Measurements from ENCODE around the gene CHEK2.

CHEK2 gene

DNA sequence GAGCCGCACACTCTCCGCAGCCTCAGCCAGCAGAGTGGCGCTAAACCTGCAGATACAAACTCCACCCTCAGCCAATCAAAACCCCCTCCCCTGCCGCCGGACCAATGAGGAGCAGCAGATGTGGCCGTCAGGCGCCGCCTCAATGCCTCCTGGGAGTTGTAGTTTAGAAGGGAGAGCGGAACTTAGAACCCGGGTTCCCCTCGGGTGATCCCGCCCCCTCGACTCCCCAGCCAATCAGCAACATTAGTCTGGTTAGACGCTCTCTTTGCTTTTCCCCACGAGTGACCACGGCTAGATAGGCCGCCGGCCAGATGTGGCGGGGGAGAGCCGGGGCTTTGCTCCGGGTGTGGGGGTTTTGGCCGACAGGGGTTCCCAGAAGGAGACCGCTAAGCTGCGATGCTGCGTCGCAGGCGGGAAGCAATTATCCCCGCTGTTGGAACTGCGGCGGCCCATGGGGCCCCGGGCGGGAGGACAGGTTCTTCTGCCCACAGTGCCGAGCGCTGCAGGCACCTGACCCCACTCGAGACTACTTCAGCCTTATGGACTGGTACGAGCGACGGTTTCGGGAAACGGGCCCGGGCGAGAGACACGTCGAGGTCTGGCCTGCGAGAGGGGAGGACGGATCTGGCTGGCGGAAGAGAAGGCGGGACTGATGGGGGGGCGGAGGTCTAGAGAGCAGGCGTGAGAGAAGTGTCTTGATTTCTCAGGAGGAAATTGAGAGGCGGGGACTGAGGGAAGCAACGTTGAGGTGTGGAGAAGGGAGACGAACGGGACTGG, at the start of gene CHEK2, which contains the start of gene HSCB:
CHEK2 (minus strand) TSS at position 36 of the 777 bp plus-strand sequence. CDS start 7,099 bp downstream, outside the sequence.
HSCB (plus strand) TSS at position 255 of the 777 bp plus-strand sequence; CDS start at position 312, 57 bp downstream.
- Histone ChIP-seq H3K4me1 (ENCODE audit: control insufficient read depth, low read depth, low read length) (peaks cover 3% of the 10 kb centered on the region), H3K4me3 (ENCODE audit: low read length) (peak within 1 kb of the TSS; percentile 86), H3K27me3 (ENCODE audit: control insufficient read depth, insufficient read depth, low read length) (no peaks in the 10 kb centered on the region), H3K27ac (ENCODE audit: low read length) (peak within 1 kb of the TSS; percentile 64), H3K9ac (ENCODE audit: low read length) (peak within 1 kb of the TSS; percentile 83), H3K36me3 (ENCODE audit: control insufficient read depth, low read depth, low read length) (peaks cover 31% of the 10 kb centered on the region), H3K9me3 (ENCODE audit: control insufficient read depth, low read depth, low read length) (no peaks in the 10 kb centered on the region)

- Histone ChIP-seq H3K4me3 (ENCODE audit: low read length) (no peak overlapping the region), H3K4me1 (ENCODE audit: control insufficient read depth, low read depth, low read length) (no peaks in the 10 kb centered on the region), H3K9me3 (ENCODE audit: control insufficient read depth, low read depth, low read length) (no peaks in the 10 kb centered on the region), H3K27ac (ENCODE audit: low read length) (no peak overlapping the region), H3K36me3 (ENCODE audit: control insufficient read depth, low read depth, low read length) (peaks cover 39% of the 10 kb centered on the region), H3K9ac (ENCODE audit: low read length) (no peak overlapping the region), H3K27me3 (ENCODE audit: control insufficient read depth, insufficient read depth, low read length) (no peaks in the 10 kb centered on the region)
These were observed 49.5 kb upstream of the CHEK2 start for GRCh38 chr22:28791124-28791523.

DNA sequence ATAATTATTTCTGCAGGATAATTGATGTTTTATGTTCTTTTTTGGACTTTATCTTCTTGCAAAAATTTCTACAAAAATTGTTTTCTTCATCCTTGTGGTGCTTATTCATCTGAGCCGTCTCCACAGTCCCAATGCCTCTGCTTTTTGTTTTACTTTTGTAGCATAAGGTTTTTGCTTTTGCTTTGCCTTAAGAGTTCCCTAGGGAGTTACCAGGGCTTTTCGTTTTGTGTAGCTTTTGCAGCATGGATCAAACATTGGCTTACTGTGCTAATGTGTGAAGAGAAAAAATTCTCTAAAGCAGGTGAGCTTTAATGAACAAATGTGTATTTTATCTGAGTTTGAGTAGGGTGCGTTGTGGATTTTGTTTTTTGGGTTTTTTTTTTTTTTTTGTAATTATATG, 47.0 kb upstream of the CHEK2 start:
- Histone ChIP-seq H3K4me1 (ENCODE audit: control insufficient read depth, low read depth, low read length) (no peaks in the 10 kb centered on the region), H3K9me3 (ENCODE audit: control insufficient read depth, low read depth, low read length) (no peaks in the 10 kb centered on the region), H3K36me3 (ENCODE audit: control insufficient read depth, low read depth, low read length) (peaks cover 38% of the 10 kb centered on the region), H3K27me3 (ENCODE audit: control insufficient read depth, insufficient read depth, low read length) (no peaks in the 10 kb centered on the region), H3K27ac (ENCODE audit: low read length) (no peak overlapping the region), H3K9ac (ENCODE audit: low read length) (no peak overlapping the region), H3K4me3 (ENCODE audit: low read length) (no peak overlapping the region)

GRCh38 chr22:28783786-28784671, 42.4 kb upstream of the CHEK2 start:
- H3K4me3 ChIP-seq (ENCODE audit: low read length), result no peak overlapping the region
- no peaks in the 10 kb centered on the region for H3K4me1 ChIP-seq (ENCODE audit: control insufficient read depth, low read depth, low read length)
- no peak overlapping the region for H3K9ac ChIP-seq (ENCODE audit: low read length)
- H3K27me3 ChIP-seq (ENCODE audit: control insufficient read depth, insufficient read depth, low read length), result no peaks in the 10 kb centered on the region
- H3K27ac ChIP-seq (ENCODE audit: low read length), result no peak overlapping the region
- H3K36me3 ChIP-seq (ENCODE audit: control insufficient read depth, low read depth, low read length), result peaks cover 56% of the 10 kb centered on the region
- no peaks in the 10 kb centered on the region for H3K9me3 ChIP-seq (ENCODE audit: control insufficient read depth, low read depth, low read length)

DNA sequence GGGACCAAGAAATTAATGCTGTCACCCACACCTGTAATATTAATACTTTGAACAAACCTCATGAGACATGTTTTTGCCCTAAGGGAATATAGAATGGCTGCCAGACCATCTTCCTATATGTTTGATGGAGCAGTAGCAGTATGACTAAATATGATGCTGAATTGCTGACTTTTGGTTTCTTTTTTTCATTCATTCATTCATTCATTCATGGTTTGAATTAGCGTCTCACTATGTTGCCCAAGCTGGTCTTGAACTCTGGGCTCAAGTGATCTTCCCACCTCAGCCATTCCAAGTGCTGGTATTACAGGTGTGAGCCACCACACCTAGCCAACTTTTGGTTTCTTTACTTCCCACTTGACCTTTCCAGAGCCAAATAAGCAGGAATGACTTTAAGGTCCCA, 38.7 kb upstream of the CHEK2 start:
- Histone ChIP-seq H3K36me3 (ENCODE audit: control insufficient read depth, low read depth, low read length) (peaks cover 39% of the 10 kb centered on the region), H3K27ac (ENCODE audit: low read length) (no peak overlapping the region), H3K9ac (ENCODE audit: low read length) (no peak overlapping the region), H3K9me3 (ENCODE audit: control insufficient read depth, low read depth, low read length) (no peaks in the 10 kb centered on the region), H3K4me3 (ENCODE audit: low read length) (no peak overlapping the region), H3K27me3 (ENCODE audit: control insufficient read depth, insufficient read depth, low read length) (no peaks in the 10 kb centered on the region), H3K4me1 (ENCODE audit: control insufficient read depth, low read depth, low read length) (no peaks in the 10 kb centered on the region)

GRCh38 chr22:28779833-28780232, 38.2 kb upstream of the CHEK2 start:
- peaks cover 34% of the 10 kb centered on the region for H3K36me3 ChIP-seq (ENCODE audit: control insufficient read depth, low read depth, low read length)
- H3K9me3 ChIP-seq (ENCODE audit: control insufficient read depth, low read depth, low read length), result no peaks in the 10 kb centered on the region
- H3K27ac ChIP-seq (ENCODE audit: low read length), result no peak overlapping the region
- no peaks in the 10 kb centered on the region for H3K27me3 ChIP-seq (ENCODE audit: control insufficient read depth, insufficient read depth, low read length)
- no peak overlapping the region for H3K9ac ChIP-seq (ENCODE audit: low read length)
- H3K4me3 ChIP-seq (ENCODE audit: low read length), result no peak overlapping the region
- H3K4me1 ChIP-seq (ENCODE audit: control insufficient read depth, low read depth, low read length), result no peaks in the 10 kb centered on the region

GRCh38 chr22:28774378-28774777, 32.8 kb upstream of the CHEK2 start:
- no peak overlapping the region for H3K9ac ChIP-seq (ENCODE audit: low read length)

GRCh38 chr22:28773461-28773867, 31.8 kb upstream of the CHEK2 start:
- Histone ChIP-seq H3K27me3 (ENCODE audit: control insufficient read depth, insufficient read depth, low read length) (no peaks in the 10 kb centered on the region), H3K9me3 (ENCODE audit: control insufficient read depth, low read depth, low read length) (peaks cover 3% of the 10 kb centered on the region), H3K36me3 (ENCODE audit: control insufficient read depth, low read depth, low read length) (peaks cover 5% of the 10 kb centered on the region), H3K27ac (ENCODE audit: low read length) (no peak overlapping the region), H3K9ac (ENCODE audit: low read length) (peak overlapping the region; percentile 63), H3K4me3 (ENCODE audit: low read length) (peak overlapping the region; percentile 89), H3K4me1 (ENCODE audit: control insufficient read depth, low read depth, low read length) (no peaks in the 10 kb centered on the region)

More at GRCh38 chr22:28774378-28774777, 32.8 kb upstream of the CHEK2 start:
- Histone ChIP-seq H3K27ac (ENCODE audit: low read length) (no peak overlapping the region), H3K9me3 (ENCODE audit: control insufficient read depth, low read depth, low read length) (no peaks in the 10 kb centered on the region), H3K4me3 (ENCODE audit: low read length) (no peak overlapping the region), H3K36me3 (ENCODE audit: control insufficient read depth, low read depth, low read length) (peaks cover 5% of the 10 kb centered on the region), H3K27me3 (ENCODE audit: control insufficient read depth, insufficient read depth, low read length) (no peaks in the 10 kb centered on the region), H3K4me1 (ENCODE audit: control insufficient read depth, low read depth, low read length) (no peaks in the 10 kb centered on the region)

DNA sequence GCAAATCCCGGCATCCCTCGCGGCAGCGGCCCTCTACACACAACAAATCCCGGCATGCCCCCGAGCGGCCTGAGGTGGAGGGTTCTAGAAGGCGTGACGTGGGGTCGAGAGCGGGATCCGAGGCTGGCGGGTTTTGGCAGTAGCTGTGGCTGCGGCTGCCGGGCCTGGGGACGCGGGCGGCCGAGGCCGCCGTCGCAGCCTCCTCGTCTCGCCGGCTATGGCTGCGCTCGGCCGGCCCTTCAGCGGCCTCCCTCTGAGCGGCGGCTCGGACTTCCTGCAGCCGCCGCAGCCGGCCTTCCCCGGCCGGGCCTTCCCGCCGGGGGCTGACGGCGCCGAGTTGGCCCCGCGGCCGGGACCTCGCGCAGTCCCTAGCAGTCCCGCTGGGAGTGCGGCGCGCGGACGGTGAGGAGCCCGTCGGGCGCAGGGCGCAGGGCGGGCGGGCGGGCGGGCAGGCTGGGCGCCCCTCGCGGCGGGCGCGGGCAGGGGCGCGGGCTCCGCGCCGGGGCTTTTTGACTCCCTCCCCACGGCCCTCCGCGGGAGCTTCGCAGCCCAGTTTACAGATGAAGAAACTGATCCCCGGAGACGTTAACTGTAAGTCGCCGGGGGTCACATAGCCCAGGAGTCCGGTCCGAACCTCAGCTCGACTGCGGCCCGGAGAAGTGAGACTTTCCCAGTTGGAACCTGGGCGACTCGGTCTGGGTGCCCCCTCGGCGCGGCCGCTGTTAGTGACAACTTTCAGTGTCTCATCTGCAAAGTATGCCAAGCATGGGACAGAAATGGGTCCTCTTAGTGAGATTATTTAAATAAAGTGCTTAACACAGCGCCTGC, 31.2 kb upstream of the CHEK2 start, which contains the start of gene CCDC117:
CCDC117 (plus strand) TSS at position 63 of the 828 bp plus-strand sequence; CDS start at position 218, 155 bp downstream.
- Histone ChIP-seq H3K27me3 (ENCODE audit: control insufficient read depth, insufficient read depth, low read length) (no peaks in the 10 kb centered on the region), H3K4me3 (ENCODE audit: low read length) (peak within 1 kb of the TSS; percentile 89), H3K4me1 (ENCODE audit: control insufficient read depth, low read depth, low read length) (no peaks in the 10 kb centered on the region), H3K9me3 (ENCODE audit: control insufficient read depth, low read depth, low read length) (peaks cover 3% of the 10 kb centered on the region), H3K27ac (ENCODE audit: low read length) (no peak within 1 kb of the TSS), H3K36me3 (ENCODE audit: control insufficient read depth, low read depth, low read length) (peaks cover 5% of the 10 kb centered on the region), H3K9ac (ENCODE audit: low read length) (peak within 1 kb of the TSS; percentile 79)

DNA sequence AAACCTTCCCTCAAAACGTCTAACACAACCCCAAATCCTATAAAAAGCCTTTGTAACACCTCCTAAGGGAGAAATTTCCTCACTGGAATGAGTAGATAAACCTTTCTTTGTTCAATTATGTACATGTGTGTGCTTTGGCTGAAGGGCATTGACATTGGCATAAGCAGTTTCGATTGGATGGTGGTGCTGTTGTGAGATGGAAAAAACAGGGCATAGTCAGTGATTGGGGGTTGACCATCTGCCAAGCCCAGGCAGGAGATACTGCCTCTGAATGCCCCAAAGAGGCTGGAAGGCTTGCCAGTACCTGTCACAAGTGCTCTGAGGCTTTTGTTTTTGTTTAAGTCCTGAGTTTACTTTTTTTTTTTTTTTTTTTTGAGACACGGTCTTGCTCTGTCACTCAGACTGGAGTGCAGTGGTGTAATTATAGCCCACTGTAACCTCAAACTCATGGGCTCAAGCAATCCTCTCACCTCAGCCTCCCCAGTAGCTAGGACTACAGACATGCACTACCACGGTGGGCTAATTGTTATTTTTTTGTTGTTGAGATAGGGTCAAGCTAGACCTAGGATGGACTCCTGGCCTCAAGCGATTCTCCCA, 29.7 kb upstream of the CHEK2 start:
- Histone ChIP-seq H3K36me3 (ENCODE audit: control insufficient read depth, low read depth, low read length) (peaks cover 5% of the 10 kb centered on the region), H3K27ac (ENCODE audit: low read length) (no peak overlapping the region), H3K4me1 (ENCODE audit: control insufficient read depth, low read depth, low read length) (no peaks in the 10 kb centered on the region), H3K9me3 (ENCODE audit: control insufficient read depth, low read depth, low read length) (peaks cover 3% of the 10 kb centered on the region), H3K9ac (ENCODE audit: low read length) (no peak overlapping the region), H3K27me3 (ENCODE audit: control insufficient read depth, insufficient read depth, low read length) (no peaks in the 10 kb centered on the region), H3K4me3 (ENCODE audit: low read length) (no peak overlapping the region)

Data from iPS-18a (cell line).